ENCODE results near the gene SGCG.

SGCG gene

DNA sequence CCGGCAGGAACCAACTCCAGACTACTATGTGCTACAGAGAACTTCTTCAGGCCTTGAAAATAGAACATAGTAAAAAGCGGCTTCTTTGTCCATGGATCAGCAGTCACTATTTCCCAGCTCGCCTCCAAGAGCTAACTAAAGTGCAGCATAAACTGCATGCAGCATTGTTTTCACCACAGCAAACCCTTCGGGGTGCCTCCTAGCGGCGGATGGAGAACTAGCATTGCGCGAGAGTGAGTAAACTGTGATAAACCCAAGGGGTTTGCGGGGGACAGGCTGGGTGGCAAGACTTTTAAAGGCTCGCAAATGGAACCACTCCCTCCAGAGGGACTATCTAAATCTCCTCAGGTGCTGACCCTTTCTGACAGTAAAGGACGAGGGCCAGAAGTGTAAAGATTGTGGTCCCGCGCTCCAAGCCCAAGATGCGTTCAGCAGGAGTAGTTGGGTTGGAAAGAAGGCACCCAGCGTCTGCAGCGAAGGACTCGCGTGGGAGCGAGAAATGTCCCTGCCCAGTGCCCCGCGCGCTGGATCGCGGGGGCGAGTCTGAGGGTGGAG is 21.5 kb upstream of the SGCG start:
- no peak overlapping the region for H2AFZ ChIP-seq (ENCODE audit: low read length)
- H3K27me3 ChIP-seq (ENCODE audit: insufficient read depth, low read length, poor library complexity, severe bottlenecking), result no peaks in the 10 kb centered on the region
- no peaks in the 10 kb centered on the region for H3F3A ChIP-seq (ENCODE audit: low read depth)
- H3K4me2 ChIP-seq (ENCODE audit: low read depth, low read length, poor library complexity, severe bottlenecking), result no peak overlapping the region
- no peaks in the 10 kb centered on the region for H3K79me2 ChIP-seq (ENCODE audit: insufficient read depth, low read length)
- H3K9ac ChIP-seq (ENCODE audit: low read depth, low read length, poor library complexity, severe bottlenecking), result no peak overlapping the region
- no peaks in the 10 kb centered on the region for H3K36me3 ChIP-seq (ENCODE audit: insufficient read depth, low read length)
- H3K4me3 ChIP-seq (ENCODE audit: low read length, poor library complexity, severe bottlenecking), result no peak overlapping the region
- H3K9me3 ChIP-seq (ENCODE audit: insufficient read depth, low read depth, low read length), result no peaks in the 10 kb centered on the region; the same call in 1 of the 2 replicates
- H3K4me1 ChIP-seq (ENCODE audit: insufficient read depth, low read length, poor library complexity, severe bottlenecking), result no peaks in the 10 kb centered on the region
- TF ChIP-seq, protein P1, sequence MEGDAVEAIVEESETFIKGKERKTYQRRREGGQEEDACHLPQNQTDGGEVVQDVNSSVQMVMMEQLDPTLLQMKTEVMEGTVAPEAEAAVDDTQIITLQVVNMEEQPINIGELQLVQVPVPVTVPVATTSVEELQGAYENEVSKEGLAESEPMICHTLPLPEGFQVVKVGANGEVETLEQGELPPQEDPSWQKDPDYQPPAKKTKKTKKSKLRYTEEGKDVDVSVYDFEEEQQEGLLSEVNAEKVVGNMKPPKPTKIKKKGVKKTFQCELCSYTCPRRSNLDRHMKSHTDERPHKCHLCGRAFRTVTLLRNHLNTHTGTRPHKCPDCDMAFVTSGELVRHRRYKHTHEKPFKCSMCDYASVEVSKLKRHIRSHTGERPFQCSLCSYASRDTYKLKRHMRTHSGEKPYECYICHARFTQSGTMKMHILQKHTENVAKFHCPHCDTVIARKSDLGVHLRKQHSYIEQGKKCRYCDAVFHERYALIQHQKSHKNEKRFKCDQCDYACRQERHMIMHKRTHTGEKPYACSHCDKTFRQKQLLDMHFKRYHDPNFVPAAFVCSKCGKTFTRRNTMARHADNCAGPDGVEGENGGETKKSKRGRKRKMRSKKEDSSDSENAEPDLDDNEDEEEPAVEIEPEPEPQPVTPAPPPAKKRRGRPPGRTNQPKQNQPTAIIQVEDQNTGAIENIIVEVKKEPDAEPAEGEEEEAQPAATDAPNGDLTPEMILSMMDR (conservative IDR thresholded peaks at IDR 0.05; ENCODE audit: low read length), result no peak
- no peaks in the 10 kb centered on the region for H3K9me2 ChIP-seq (replicated peaks; ENCODE audit: low read depth, low read length)
- H4K20me1 ChIP-seq (ENCODE audit: insufficient read depth, low read length, poor library complexity, severe bottlenecking), result no peaks in the 10 kb centered on the region

DNA sequence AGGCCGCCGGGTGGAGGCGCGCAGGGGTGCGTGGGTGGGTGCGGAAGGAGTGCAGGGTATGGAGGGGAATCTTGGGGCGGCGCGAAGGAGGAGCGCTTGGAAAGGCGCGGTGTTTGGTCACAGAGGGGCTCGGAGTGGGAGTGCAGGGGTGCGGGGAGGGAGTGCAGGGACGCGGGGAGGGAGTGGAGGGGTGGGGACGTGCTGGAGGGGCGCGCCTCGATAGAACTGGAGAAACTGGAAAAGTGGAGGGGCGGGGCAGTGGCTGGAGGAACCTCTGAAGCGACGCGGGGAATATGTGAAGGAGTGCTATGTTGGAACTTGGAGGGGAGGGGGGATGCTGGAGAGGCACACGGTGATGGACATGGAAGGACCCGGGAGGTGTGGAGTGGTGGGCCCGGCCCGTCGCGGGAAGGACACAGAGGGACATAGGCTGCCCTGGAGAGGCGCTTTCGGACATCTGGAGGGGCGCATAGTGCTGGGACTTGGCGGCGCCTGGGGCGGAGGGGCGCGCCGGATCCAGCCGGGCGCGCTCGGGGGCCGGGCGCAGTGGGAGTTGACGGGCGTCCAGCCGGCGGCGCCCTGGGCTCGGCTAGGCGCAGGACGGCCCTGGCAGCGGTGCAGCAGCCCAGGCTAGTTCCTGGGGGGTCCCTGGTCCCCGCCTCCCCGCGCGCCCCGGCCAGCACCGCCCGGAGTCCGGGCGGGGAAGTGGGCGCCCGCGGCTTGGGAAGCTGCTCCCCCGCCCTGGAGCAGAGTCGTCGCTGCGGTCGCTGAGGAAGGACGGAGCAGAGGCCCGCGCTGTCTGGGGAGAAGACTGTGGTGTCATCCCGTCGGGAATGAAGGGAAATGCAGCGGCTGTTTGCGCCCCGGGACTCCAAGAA is 20.8 kb upstream of the SGCG start:
- Histone ChIP-seq H4K20me1 (ENCODE audit: insufficient read depth, low read length, poor library complexity, severe bottlenecking) (no peaks in the 10 kb centered on the region), H3K4me3 (ENCODE audit: low read length, poor library complexity, severe bottlenecking) (no peak overlapping the region), H3K4me1 (ENCODE audit: insufficient read depth, low read length, poor library complexity, severe bottlenecking) (no peaks in the 10 kb centered on the region), H3K79me2 (ENCODE audit: insufficient read depth, low read length) (no peaks in the 10 kb centered on the region), H3K9me2 (replicated peaks; ENCODE audit: low read depth, low read length) (no peaks in the 10 kb centered on the region), H3F3A (ENCODE audit: low read depth) (no peaks in the 10 kb centered on the region), H3K27me3 (ENCODE audit: insufficient read depth, low read length, poor library complexity, severe bottlenecking) (no peaks in the 10 kb centered on the region), H3K36me3 (ENCODE audit: insufficient read depth, low read length) (no peaks in the 10 kb centered on the region), H2AFZ (ENCODE audit: low read length) (no peak overlapping the region), H3K4me2 (ENCODE audit: low read depth, low read length, poor library complexity, severe bottlenecking) (no peak overlapping the region), H3K9me3 (ENCODE audit: insufficient read depth, low read depth, low read length) (no peaks in the 10 kb centered on the region; the same call in 1 of the 2 replicates), H3K9ac (ENCODE audit: low read depth, low read length, poor library complexity, severe bottlenecking) (no peak overlapping the region)
- no peak for TF ChIP-seq EZH2phosphoT487 (IDR thresholded peaks at IDR 0.05; ENCODE audit: borderline replicate concordance)
- TF ChIP-seq, protein P1 (conservative IDR thresholded peaks at IDR 0.05; ENCODE audit: low read length), result no peak

DNA sequence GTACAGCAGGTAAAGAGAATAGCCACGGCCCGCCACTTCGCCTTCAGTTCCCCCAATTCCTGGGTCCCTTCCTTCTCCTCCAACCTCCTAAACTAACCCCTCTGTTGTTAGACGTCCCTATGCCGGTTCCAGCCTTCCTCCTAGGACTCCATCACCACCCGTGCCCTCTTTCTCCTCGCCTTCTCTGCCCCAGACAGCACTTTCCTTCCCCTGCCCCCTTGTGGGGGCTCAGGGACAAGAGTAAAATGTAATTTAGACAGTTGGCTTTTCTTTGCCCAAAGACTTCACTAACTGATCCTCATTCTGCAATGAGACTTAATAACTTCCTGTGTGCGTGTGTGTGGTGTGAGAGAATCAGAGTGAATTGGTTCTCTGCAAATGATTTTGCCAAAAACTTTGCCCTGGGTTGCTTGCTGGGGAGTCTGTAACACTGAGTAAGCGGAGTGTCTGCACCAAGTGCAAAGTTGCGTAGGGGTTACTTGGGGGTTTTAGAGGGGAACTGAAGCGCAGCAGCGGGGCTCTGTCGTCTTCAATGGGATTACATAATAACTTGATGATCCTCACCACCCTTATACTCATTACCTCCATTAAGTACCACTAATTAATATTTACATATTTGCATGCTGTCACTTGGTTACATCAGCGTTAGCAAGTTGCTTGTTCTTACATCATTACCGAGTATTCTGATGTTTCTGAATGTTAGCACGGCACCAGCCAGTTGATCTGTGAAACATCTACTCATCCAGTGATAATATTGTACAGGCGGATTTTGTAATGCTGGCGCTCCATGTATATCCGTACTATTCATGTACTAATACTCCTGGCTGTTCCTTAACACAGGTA is 19.9 kb upstream of the SGCG start:
- Histone ChIP-seq H3K9me2 (replicated peaks; ENCODE audit: low read depth, low read length) (no peaks in the 10 kb centered on the region), H3K9me3 (ENCODE audit: insufficient read depth, low read depth, low read length) (no peaks in the 10 kb centered on the region; the same call in 1 of the 2 replicates), H3K4me2 (ENCODE audit: low read depth, low read length, poor library complexity, severe bottlenecking) (no peak overlapping the region), H3F3A (ENCODE audit: low read depth) (no peaks in the 10 kb centered on the region), H4K20me1 (ENCODE audit: insufficient read depth, low read length, poor library complexity, severe bottlenecking) (no peaks in the 10 kb centered on the region), H3K36me3 (ENCODE audit: insufficient read depth, low read length) (no peaks in the 10 kb centered on the region), H3K9ac (ENCODE audit: low read depth, low read length, poor library complexity, severe bottlenecking) (no peak overlapping the region), H3K4me1 (ENCODE audit: insufficient read depth, low read length, poor library complexity, severe bottlenecking) (no peaks in the 10 kb centered on the region), H3K79me2 (ENCODE audit: insufficient read depth, low read length) (no peaks in the 10 kb centered on the region), H3K4me3 (ENCODE audit: low read length, poor library complexity, severe bottlenecking) (no peak overlapping the region), H2AFZ (ENCODE audit: low read length) (no peak overlapping the region), H3K27me3 (ENCODE audit: insufficient read depth, low read length, poor library complexity, severe bottlenecking) (no peaks in the 10 kb centered on the region)
- no peak for TF ChIP-seq EZH2phosphoT487 (IDR thresholded peaks at IDR 0.05; ENCODE audit: borderline replicate concordance)
- TF ChIP-seq, protein P1 (conservative IDR thresholded peaks at IDR 0.05; ENCODE audit: low read length), result no peak

Data from Loucy (cell line).